Omental fat pad (tissue), 4 donors: Measurements from ENCODE around the gene CLECL1. TPM values are rescaled to one million over a fixed set of nuclear protein-coding genes. Genes with fewer than 3 reads are reported as not detected.

Experiments used
- ATAC-seq: fragments of 150-250 bp; one replicate; pipeline ENCODE4 v1.9.1; 2016; ENCODE audit warnings: mild to moderate bottlenecking, moderate library complexity; ENCODE audit not compliant: low FRiP score
- DNase-seq: peaks from one replicate; pipeline ENCODE4 v3.0.0-alpha.2; 2019; ENCODE audit warnings: low spot score
- CTCF ChIP-seq, 3 donors: fragments of 450-650 bp; IDR thresholded peaks; one replicate each; pipeline ENCODE4 v1.5.1; 2016 to 2017; ENCODE audit warnings: antibody characterized with exemption in 3 of 3, mild to moderate bottlenecking in 3 of 3, moderate library complexity in 2 of 3
- total RNA-seq, 4 donors: library from RNA; depleted of rRNA; stranded (reverse); fragments of >200 nt; gene quantifications; one replicate each; pipeline ENCODE4 v1.1.0, GENCODE V29; 2016

The CLECL1 gene
- total RNA-seq, 4 donors from 2014 or later, result 0.84 to 2.2 TPM; not detected in 2

- DNase-seq (no peak), ATAC-seq (no peak)
- no peak for TF ChIP-seq CTCF (IDR thresholded peaks at IDR 0.05)
Measured at GRCh38 chr12:9731797-9732196, 1.1 kb downstream of the CLECL1 start.

GRCh38 chr12:9731393-9731792 lies 1.5 kb downstream of the CLECL1 start:
- TF ChIP-seq CTCF (IDR thresholded peaks at IDR 0.05), result no peak
- ATAC-seq, result no peak
- DNase-seq, result no peak

GRCh38 chr12:9730591-9730990 lies 2.3 kb downstream of the CLECL1 start:
- ATAC-seq, result no peak
- DNase-seq, result no peak
- TF ChIP-seq CTCF (IDR thresholded peaks at IDR 0.05), result no peak

- TF ChIP-seq CTCF (IDR thresholded peaks at IDR 0.05), result no peak
- DNase-seq (no peak), ATAC-seq (no peak)
Measured at GRCh38 chr12:9730011-9730410, 2.9 kb downstream of the CLECL1 start.

GRCh38 chr12:9729082-9729481 lies 3.8 kb downstream of the CLECL1 start:
- DNase-seq, result no peak
- ATAC-seq, result no peak
- no peak for TF ChIP-seq CTCF (IDR thresholded peaks at IDR 0.05)

- DNase-seq, result no peak
- no peak for ATAC-seq
- TF ChIP-seq CTCF (IDR thresholded peaks at IDR 0.05), result no peak
Measured at GRCh38 chr12:9727813-9728212, 5.1 kb downstream of the CLECL1 start.

- TF ChIP-seq CTCF (IDR thresholded peaks at IDR 0.05), result no peak
- no peak for DNase-seq
- ATAC-seq, result no peak
Measured at GRCh38 chr12:9725213-9725870, 7.6 kb downstream of the CLECL1 start.
